Activated gamma-delta T cell treated with Interleukin-2 at 50 U/mL for 16 hours (primary cell): Measurements from ENCODE around the gene KIRREL1.

Source experiments
- DNase-seq: peaks from one replicate; pipeline ENCODE4 v3.0.0-alpha.2; 2020

The KIRREL1 gene

DNA sequence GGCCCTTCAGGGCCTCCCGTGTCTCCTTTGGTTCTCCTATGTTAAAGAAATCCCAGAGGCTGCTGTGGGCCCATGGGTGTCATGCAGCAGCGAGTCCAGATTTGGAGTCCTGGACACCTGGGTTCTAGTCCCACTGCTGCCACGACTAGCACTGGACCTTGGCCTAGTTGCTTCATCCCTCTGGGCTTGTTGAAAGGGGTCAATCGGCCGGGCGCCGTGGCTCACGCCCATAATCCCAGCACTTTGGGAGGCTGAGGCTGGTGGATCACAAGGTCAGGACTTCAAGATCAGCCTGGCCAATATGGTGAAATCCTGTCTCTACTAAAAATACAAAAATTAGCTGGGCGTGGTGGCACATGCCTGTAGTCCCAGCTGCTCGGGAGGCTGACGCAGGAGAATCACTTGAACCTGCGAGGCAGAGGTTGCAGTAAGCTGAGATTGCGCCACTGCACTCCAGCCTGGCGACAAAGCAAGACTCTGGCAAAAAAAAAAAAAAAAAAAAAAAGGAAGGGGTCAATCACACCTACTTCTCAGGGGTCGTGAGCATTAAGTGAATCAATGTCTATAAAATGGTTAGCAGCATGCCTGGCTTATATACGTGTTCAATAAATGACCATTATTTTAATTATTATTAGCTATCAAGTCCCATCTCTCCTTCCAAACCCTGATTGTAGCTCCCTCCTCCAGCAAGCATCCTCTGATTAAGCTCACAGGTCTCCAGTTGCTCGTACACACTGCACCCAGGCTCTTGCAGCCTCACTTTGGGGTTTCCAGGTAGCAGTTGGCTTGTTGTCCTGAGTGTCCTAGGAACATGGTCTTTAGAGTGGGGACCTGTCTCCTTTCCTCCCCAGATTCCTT is 43.8 kb downstream of the KIRREL1 start:
- no peak for DNase-seq

DNA sequence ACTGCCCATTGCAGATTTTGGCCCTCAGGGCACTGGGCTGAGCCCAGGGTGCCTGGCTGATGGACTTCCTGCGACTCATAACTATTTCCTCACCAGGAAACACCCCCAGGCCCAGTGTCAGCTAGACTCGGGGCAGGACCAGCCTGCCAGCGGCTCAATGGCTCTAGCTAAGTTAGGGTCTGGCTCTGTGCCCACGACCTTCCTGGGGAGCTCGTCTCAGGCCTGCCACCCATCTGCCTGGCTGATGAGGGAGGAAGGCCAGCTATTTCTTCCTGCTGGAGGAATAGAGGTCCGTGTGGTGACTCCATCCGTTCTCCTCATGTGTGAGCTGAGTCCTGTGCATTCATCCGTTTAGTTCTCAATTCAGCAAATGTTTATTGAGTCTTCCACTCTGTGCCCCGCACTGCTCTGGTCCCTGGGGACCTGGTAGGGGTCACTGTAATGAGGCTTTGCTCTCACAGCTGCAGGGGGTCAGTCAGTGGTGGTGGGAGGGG is 44.5 kb downstream of the KIRREL1 start:
- DNase-seq = no peak

DNA sequence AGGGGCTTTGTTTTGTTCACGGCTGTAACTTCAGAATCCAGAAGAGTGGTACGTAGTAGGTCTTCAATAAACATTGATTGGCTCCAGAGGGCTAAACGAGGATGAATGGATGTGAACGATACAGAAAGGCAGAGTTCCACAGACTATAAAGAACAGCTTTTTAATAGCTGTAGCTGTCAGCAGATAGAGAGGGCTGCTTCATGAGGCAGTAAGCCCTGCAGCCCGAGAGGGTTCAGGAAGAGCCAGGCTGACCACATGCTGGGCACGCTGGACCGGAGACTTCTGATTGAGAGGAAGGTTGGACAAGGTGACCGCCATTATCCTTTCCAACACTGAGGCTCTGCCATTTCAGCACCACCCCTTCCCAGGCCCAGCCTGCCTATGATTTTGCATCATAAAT is 45.3 kb downstream of the KIRREL1 start:
- no peak for DNase-seq

DNA sequence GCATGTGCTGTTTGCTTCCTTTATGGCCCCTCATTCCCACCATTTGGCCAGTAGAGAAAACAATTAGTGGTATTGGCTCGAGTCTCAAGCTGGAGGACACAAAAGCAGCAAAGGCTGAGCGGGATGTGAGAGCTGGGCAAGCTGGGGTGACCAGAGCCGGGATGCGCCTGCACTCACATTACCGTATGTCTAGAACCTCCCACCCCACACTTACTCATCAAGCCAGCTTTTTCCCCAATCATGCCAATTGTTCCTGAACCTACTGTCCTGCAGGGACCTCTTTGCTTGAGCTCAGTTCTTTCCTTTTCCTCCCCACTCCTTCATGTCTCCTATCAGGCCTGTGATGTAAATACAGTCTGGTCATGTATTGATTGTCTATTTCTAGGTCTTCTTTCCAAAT is 45.9 kb downstream of the KIRREL1 start:
- DNase-seq = no peak

DNA sequence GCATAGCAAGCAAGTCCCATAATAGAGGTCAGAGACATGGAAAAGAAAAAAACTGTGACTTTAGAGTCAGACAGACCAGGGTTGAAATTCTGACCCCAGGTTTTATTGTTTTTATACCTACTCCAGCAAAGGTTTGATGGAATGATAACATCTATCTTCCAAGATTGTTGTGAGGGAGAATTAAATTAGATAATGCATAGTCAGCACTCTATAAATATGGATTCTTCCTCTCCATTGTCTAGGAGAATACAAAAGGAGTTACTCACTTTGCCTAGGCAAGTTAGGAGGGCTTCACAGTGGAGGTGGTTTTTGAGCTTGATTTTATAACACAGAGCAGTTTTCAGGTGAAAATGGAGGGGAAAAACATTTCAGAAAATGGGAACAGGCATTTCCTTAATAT is 46.9 kb downstream of the KIRREL1 start:
- DNase-seq = no peak

DNA sequence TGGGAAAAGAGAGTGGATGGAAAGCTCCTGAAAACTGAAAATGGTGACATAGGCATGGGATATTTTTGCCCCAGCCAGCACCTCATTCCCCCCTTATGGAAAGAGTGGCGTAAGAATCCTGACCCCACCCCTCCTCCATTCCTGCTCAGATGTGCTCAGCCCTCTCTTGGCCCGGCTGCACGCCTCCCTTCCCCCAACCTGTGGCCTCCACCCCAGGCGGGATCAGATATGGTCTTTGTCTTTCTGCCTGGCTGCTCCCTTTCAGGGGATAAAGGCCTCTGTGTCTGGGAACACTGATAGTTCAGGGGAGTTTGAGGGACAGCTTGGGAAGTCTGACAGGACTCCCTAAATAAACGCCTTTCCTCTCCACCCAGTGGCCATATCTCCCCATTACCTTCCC is 49.8 kb downstream of the KIRREL1 start:
- no peak for DNase-seq

DNA sequence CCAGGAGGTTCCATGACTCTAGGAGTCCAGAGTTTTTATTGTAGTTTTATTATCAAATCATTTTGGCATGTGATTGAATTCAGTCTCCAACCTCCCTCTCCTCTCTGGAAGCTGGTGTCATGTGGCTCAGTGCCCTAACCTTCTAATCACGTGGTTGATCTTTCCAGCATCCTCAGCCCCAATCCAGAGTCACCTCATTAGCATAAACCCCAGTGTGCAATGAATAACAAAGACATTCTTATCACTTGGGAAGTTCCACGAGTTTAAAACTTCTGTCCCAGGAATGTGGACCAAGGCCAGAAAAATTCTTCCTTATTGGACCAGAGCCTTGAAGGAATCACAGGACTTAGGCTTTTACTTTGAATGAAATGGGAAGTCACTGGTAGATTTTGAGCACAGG is 52.2 kb downstream of the KIRREL1 start:
- no peak for DNase-seq

DNA sequence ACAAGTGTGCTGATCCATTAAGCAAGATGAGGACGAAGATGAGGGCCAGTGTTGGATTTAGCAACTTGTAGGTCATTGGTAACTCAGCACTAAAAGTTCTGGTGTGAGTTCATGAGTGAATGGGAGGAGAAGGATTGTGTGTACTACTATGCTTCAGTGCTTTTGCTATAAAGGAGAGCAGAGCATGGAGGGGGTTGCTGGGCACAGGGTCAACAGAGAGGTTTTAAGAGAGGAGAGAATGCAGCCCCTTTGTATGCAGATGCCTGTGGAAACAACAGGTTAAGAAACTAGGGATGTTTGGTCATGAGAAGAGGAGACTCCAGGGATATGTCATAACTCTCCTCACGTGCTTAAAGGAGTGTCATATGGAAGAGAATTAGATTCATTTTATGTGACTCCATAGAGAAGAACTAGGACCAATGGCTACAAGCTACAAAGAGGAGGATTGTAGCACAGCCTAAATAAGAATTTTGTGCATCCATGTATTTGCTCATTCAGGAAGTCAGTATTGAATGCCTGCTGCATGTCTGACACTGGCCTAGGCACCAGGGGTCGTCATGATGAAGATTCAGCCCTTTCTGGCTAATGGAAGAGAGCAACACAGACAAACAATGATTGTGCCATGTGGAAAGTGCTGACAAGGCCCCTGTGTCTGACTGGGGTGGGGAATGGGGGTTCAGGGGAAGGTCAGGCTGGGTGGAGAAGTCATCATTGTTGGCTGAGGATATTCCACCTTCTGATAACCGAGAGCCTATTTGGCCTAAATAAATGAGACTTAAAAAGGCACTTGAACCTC is 53.5 kb downstream of the KIRREL1 start:
- no peak for DNase-seq

DNA sequence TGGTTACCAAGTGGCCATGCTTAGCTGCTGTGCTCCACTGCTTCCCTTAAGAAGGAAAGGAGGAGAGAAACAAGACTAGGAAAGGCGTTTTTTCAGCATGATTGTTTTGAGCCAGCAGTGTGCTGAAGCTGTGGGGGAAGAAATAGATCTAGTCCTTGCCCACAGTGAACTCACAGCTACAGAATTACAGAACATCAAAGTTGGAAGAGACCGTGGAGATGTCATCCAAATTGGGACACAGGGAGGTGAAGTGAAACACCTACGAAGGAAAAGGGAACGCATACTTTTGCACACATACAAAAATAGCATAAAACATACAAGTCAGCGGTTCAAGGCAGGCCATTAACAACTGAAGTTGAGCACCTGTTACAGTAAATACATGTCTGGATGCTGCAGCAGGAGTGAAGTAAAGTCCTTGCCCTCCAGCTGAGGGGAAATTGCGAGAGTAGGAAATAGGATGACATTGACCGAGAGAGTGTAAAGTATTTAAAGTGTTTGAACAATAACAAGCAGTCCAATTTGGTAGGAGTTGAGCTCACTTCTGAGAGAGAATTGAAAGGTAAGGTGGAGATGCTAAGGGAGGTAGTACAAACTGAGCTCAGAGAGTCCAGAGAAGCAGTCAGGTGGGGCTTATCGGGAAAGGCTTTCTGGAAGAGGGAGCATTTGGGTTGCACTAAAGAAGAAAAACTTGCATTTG is 55.1 kb downstream of the KIRREL1 start:
- no peak for DNase-seq

DNA sequence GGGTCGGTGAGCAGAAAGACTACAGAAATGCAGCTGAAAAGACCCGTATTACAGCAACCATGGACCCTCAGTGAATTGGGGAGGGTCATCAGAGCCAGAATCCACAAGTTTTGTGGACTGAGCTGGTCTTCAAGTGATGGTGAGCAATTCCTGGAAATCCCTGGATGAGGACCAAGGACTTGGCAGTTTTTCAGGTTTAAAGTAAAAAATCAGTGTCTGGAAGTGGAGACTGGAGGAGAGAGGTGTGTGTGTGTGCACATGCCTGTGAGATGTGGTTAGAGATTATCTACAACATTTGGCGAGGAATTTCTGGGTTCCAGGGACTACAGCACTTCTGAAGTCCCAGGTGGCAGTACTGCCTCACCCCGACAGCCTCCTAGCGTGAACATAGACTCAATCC is 56.4 kb downstream of the KIRREL1 start:
- DNase-seq = no peak

DNA sequence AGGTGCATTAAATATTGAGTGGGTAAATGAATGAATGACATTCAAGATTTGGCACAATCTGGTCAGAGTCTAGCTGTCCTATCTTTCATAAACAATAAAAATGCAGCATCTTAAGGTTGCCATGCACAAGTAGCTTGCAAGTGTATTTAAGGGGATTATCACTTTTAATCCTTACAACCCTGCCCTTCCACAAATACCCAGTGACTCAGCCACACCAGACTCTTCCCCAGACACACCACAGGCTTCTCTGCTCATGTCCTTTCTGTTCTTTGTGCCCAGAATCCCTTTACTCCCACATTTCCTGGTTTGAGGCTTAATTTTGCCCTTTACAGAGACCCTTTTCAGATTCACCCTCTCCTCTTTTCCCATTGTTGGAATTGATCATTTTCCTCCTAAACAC is 59.8 kb downstream of the KIRREL1 start:
- no peak for DNase-seq

DNA sequence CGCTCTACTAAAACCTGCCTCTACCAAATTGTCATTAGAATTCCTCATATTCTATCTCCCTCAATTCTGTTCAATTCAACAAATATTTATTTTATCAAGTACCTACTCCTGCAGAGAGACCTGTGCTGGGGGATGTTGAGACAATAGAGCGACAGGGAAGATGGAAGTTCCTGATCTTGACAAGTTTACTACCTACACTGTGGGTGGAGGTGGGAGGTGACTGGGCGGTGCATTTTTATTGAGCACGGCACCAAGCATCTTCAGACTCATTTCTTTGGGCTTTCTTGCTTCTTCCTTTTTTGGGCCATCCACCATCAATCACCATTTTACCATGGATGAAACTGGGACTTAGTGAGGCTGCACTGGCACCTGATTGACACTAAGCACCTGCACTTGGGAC is 61.3 kb downstream of the KIRREL1 start:
- no peak for DNase-seq

DNA sequence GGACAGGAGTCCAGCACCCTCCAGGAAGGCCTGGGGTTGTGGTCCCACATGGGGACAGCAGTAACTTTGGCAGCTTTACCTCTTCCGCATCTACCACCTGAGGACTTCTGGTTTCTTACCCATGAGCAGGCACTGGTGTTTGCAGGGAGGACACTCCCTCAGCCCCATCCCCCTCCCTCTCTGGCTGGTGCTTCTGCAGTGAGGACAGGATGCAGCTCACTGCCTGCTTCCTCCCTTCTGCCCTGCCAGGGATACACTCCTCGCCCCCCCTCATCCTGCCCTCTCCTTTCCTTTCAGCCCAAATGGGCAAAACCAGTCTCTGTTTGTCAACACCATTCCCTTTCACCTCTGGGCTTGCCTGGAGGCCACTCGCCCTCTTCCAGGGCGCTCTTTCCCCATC is 62.4 kb downstream of the KIRREL1 start:
- no peak for DNase-seq

DNA sequence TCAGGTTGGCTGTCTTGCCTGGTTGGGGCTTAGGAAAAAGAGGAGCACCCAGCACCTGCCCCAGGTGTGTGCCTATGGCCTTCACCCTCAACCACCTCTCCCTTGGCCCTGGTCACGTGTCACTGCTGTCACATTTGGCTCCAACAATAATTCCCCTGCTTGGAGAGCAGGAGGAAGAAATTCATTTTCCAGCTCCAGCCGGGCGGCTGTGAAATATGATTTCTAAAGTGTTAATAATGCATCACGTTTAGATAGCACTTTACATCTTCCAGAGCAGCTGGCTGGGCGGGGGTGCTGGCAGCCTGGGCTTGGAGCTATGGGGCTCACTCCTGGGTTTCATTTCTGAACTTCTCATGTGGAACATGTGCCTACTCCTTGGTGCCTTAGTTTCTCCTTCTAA is 63.1 kb downstream of the KIRREL1 start:
- no peak for DNase-seq

DNA sequence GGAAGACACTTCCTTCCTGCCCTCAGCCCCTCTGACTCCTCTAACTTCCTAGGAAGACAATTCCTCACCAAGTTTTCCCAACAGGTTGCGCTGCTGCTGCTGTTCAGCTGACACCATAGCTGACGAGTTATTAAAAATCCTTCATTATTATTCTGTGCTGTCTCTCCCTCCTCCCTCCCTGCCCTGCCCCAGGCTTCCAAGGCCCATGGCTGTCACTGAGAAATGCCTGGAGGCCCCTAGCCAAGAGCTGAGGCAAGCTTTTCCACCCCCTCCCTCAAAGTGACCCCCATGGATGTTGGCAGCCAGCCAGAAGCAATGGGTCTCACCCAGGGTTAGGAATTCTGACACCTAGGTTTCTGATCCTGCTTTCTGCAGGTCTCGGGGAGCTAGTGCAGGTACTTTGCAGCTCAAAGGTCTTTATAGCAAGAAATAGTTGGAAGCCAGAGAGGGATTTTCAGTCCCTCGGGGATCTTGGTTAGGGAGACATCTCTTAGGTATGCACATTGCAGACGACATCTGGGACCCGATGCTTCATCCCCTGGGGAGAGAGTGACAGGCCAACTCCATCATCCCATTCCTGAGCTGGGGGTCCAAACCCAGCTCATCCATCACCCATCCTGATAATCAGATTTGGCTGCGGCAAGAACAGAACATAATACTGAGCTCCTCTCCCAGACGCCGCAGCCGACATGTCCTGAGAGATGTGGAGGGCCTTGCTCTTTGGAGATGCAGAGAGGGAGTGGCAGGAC is 65.0 kb downstream of the KIRREL1 start:
- DNase-seq = no peak

DNA sequence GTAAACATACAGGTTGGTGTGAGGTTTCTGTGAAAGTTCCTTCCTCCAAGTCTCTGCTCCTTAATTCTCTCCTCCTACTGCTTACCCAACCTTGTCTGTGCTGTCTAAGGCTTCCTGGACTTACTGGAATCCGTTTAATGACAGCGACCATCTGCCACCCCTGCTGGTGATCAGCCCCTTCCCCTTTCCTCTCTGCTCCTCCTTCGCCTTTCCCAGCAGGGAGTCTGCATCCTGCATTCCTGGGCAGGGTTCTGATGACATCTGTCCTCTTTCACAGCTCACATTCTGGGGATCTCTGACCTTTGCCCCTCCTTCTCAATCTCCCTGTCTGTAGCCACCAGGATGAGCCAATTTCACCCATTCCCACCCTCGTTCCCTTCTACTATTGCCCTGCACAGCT is 66.5 kb downstream of the KIRREL1 start:
- DNase-seq = no peak

DNA sequence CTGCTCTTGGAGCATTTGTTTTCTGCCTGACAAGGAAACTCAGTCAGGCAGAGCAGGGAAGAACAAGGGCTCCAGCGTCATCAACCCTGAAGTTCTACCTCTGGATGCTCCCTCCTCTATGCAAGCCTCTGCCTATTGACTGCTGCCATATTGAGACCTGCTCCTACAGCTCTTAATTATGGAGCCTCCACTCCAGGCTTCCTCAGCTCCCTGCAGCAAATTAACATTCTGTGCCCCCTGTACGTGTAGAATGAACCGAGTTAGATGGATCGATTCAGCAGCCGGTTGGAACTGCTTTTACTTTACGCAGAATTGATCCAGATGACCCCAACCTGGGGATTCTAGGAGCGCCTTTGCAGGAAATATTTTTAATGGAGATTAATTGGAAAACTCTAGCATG is 68.7 kb downstream of the KIRREL1 start:
- no peak for DNase-seq

DNA sequence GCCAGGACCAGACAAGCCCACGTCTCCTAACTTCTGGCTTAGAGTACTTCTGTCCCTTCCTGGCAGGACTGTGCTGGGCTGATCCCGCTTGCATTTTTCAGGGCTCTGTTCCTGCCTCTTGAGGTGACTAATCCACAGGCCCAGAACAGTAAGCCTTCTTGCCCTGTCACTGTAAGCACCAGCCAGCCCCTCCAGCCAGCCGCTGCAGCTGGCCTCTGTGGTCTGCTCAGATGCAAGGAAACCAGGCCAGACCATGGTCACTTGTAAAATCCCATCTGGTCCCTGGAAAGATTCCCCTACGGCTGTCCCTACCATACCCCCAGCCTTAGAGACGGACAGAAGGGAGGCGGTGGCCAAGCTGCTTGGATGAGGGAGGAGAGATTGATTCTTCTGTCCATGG is 74.2 kb downstream of the KIRREL1 start:
- no peak for DNase-seq

DNA sequence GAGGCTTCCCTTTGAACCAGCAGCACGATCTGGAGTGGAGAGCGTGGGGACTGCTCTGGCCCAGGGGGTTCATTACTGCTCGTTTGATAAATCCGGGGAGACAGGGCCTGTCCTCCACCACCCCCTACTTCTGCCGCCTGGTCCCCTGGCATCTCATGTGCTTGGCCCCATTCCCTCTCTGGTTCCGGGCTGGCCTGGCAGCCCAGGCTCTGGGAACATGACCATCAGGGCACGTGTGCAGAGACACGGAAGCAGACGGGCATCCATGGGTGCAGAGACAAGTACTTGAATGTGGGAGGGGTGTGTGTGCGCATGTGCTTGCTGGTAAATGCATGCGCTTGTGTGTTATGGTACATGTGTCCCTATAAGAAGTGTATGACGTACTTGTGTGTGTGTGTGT is 75.5 kb downstream of the KIRREL1 start:
- no peak for DNase-seq

DNA sequence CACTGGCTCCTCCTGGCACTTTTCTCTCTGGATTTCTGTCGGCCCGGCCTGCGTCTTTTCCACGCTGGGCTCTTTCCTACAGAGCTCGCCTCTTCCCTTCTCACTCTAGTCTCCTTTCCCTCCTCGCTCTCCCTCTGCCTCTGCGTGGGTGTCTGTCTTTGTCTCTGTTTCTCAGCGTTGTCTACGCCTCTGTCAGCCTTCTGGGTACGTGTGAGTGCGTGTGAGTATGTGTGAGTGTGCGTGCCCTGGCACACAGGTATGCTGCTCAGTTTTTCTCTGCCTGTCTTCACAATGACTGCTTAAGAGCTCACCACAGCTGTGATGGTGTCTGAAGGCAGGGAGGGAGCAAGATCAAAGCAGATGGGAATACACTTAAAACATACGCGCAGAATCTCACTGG is 77.7 kb downstream of the KIRREL1 start:
- DNase-seq = no peak

DNA sequence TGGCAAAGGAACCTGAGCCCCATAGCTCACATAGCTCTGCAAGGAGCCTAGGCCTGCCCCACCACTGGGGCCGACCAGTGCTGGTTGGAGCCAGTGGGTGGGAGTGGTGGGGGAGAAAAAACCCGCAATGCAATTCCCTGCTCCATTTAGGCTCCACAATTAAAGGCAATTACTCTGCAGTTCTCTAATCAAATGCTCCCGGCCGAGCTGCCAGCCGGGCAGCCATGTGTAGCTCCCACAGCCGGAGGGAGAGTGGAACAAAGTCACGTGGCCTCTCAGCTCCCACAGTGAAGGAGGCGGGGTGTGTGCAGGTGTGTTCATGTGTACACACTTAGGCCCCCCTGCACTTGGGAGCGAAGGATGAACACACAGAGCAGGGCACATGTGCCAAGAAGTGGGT is 81.6 kb downstream of the KIRREL1 start:
- DNase-seq = no peak

DNA sequence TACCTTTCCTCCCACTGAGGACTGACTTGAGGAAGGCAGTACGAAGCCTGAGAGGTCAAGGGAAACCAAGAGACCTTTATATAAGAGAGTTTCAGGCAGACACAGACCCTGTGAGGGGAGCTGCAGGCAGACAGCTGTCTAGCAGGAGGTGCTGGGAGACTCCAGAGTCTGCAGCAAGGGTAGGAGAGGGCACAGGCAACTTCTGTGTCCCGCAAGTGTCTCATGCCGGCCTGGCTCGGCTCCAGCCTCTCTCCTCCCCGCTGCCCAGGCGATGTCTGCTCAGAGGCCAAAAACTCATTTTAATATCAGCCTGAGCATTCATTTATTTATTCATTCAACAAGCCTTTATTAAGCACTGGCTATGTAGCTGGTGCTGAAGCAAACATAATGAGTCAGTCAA is 83.0 kb downstream of the KIRREL1 start:
- DNase-seq = no peak
